HG03520 (cell line): Measurements from ENCODE around the gene KLHDC1.
"Not testable (repeated sequence)": the region's sequence is repeated elsewhere in the genome, so short reads cannot be mapped to it uniquely, and the experiment has no call there.

Experiments
- ATAC-seq: cut with Tn5 transposase; IDR thresholded peaks from one replicate; pipeline ENCODE4 v1.9.1; 2021; ENCODE audit warnings: mild to moderate bottlenecking, moderate library complexity; ENCODE audit not compliant: unreplicated experiment

The KLHDC1 gene

GRCh38 chr14:49692811-49693734 is at the start of gene KLHDC1:
Gene KLHDC1, plus strand, starts transcription at chr14:49693120. Its CDS starts 75 bp downstream, at chr14:49693195.
- ATAC-seq, result peak; percentile 50

GRCh38 chr14:49653508-49653907 is 39.4 kb upstream of the KLHDC1 start:
- no peak for ATAC-seq

- no peak for ATAC-seq
Observed at GRCh38 chr14:49654511-49654910, 38.4 kb upstream of the KLHDC1 start.

GRCh38 chr14:49657500-49657899 is 35.4 kb upstream of the KLHDC1 start:
- ATAC-seq, result not testable (repeated sequence)

- no peak for ATAC-seq
Observed at GRCh38 chr14:49659526-49660455, 33.1 kb upstream of the KLHDC1 start.

GRCh38 chr14:49670475-49670874 is 22.4 kb upstream of the KLHDC1 start:
- no peak for ATAC-seq

- no peak for ATAC-seq
Observed at GRCh38 chr14:49673586-49673985, 19.3 kb upstream of the KLHDC1 start.

GRCh38 chr14:49677643-49678042 is 15.3 kb upstream of the KLHDC1 start:
- no peak for ATAC-seq

- ATAC-seq, result no peak
Observed at GRCh38 chr14:49679271-49679670, 13.6 kb upstream of the KLHDC1 start.

GRCh38 chr14:49686425-49686824 is 6.5 kb upstream of the KLHDC1 start:
- no peak for ATAC-seq

- ATAC-seq, result peak; percentile 80
Observed at GRCh38 chr14:49687942-49688700, 4.8 kb upstream of the KLHDC1 start, which contains the start of gene POLE2. Gene POLE2, minus strand, starts transcription at chr14:49688214. Its CDS starts 11 bp downstream, at chr14:49688203.

- no peak for ATAC-seq
Observed at GRCh38 chr14:49688701-49689030, 4.3 kb upstream of the KLHDC1 start.

- no peak for ATAC-seq
Observed at GRCh38 chr14:49691031-49691430, 1.9 kb upstream of the KLHDC1 start.

- no peak for ATAC-seq
Observed at GRCh38 chr14:49692193-49692757, 645 bp upstream of the KLHDC1 start.

GRCh38 chr14:49693735-49694124 is 810 bp downstream of the KLHDC1 start:
- not testable (repeated sequence) for ATAC-seq

- no peak for ATAC-seq
Observed at GRCh38 chr14:49702725-49703124, 9.8 kb downstream of the KLHDC1 start.

- ATAC-seq, result no peak
Observed at GRCh38 chr14:49703965-49704364, 11.0 kb downstream of the KLHDC1 start.

GRCh38 chr14:49704471-49704870 is 11.6 kb downstream of the KLHDC1 start:
- not testable (repeated sequence) for ATAC-seq

- ATAC-seq, result not testable (repeated sequence)
Observed at GRCh38 chr14:49710993-49711392, 18.1 kb downstream of the KLHDC1 start.

GRCh38 chr14:49720744-49721143 is 27.8 kb downstream of the KLHDC1 start:
- no peak for ATAC-seq
